Ammon's horn (tissue), 1 donor: ENCODE results near the gene WWOX.

Experiments used
- DNase-seq: peaks from one replicate; pipeline ENCODE4 v3.0.0-alpha.2; 2016; ENCODE audit warnings: low spot score

The WWOX gene

DNA sequence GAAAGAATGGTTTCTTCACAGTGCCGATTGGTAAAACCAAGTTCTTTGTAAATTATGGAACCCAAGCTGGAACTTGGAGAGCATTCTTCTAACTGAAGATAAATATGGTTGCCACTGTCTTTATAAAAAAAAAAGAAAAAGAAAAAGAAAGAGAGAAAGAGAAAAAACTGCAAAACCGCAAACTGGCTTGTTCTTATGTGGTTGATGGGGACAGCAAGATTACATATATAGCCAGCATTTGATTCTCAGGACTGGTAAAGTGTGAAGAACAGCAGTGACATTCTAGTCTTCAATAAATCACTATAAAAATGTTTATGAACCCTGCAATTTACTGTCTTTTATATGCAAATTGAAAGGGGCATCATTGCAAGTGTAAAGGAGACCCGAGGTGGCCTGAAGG, 896.0 kb downstream of the WWOX start:
- no peak for DNase-seq

DNA sequence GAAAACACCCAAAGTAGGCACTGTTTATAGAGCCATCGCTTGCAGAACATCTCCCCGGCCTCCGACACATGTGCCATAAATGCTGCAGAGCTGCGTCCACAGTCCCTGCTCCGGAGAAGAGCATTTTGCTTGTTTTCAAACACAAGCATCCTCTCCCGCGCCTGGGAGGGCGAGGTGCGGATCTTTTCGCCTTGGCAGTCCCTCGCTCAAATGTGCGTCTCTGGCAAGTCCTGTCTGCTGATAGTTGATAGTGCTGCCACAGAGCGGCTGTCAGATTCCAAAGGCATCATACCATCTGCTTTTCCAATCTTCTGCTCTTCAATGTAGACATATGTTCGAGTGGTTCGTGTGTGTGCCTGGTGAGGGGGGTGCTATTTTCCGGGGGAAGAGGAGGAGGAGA, 897.3 kb downstream of the WWOX start:
- DNase-seq: peak; percentile 56

DNA sequence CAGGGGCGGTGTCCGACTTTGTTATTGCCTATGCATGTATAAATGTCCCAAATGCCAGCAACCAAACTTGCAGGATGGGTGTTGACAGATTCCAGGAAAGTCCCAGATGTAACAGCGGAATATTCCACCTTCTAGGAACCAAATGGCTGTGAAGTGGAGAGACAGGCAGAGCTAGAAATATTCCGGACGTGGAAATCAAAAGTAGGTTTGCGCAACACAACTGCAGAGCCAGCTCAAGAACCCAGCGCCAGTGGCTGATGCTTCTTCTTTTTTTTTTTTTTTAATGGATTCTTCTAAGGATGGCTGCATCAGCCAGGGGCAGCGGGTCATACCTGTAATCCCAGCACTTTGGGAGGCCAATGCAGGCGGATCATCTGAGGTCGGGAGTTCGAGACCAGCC, 899.4 kb downstream of the WWOX start:
- DNase-seq: no peak

DNA sequence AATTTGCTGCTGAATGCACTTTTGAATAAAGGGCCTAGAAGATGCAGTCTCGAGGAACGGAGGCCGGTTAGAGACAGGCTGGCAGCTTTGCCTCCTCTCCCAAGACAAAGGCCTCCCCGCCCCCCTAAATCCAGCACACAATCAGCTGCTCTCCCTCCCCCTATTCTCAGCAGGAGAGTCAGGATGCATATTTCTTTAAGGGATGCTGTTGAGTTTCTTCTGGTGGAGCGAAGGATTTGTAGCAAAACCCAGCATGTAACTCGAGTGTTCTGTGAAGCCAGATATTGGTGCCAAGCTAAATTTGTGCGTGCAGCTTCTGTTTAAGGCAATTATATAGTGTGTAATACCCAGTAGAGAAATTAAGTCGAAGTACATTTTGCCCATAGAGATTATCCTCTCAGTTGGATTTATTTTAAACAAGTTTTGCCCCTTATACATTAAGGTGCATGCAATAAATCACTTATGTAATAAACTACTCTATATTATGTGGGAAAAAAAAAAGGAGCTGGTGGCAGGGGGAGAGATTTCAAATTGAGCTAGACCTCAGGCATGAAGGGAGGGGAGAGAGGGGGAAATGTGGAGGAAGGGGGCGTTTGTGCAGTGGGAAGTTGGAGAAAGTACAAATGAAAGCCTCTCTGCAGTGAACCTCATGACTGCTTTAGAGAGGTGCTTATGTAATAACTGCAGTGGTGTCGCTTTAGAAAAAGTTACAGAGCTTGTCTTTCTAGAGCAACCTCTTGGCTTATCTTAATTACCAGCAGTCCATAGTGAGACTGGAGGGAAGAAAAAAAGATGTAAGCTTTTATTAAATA, 901.9 kb downstream of the WWOX start:
- DNase-seq: peak; percentile 8

DNA sequence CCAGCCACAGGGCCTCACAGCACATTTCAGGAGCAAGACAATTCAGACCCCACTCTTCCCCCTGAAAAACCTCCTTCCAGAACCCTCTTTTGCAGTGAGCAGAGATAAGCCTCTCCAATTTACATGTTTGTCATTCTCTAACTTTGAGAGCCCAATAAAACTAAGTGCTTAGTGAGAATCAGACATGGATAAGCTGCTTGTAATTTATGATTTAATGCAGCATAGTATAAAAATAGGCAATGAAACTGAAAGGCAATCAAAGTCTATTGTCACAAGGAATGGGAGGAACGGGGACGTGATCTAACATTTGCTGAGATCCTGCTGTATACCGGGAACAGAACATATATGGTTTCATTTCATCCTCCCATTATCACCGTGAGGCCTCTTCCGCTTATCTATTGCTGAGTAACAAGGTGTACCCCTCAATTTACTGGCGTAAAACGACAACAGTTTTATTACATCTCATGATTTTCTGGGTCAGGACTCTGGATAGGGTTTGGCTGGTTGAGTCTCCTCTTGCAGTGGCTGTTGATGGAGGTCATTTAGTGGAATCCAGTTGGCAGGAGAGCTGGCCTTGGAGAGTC, 903.7 kb downstream of the WWOX start:
- no peak for DNase-seq

DNA sequence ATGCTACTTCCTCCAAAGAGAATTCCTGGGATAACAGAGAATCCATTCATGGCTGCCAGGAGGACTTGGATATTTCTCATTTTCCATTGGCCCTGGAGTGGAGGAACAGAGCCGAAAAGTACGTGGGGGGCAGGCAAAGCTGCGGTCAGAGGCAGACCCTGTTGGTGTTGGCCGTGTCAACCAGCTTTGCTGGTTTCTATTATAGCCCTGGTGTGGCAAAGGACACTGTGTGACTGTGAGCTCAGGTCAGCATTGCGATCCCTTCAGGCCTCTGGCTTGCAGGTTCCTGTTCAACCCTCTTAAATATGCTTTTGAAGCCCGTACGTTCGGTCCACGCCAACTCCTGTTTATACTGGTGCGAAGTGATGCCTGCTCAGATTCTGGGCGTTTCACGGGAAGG, 904.9 kb downstream of the WWOX start:
- peak; percentile 34 for DNase-seq

DNA sequence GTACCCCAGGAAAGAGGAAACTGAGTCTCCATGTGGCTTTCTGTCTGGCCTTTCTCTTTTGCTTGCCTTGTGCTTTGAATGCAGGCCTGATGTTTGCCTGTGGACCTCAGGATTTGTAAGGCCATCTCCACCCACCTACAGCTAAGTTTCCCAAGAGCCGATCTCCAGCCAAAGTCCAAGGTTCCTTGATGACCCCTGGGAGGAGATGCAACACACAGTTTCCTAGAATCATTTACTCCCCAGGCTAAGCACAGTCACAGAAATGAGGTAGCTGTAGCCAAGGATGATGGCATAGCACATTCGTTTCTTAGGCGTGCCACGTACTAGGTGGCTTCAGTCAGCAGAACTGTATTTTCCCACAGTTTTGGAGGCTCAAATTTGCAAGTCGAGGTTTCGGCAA, 905.6 kb downstream of the WWOX start:
- DNase-seq: no peak

DNA sequence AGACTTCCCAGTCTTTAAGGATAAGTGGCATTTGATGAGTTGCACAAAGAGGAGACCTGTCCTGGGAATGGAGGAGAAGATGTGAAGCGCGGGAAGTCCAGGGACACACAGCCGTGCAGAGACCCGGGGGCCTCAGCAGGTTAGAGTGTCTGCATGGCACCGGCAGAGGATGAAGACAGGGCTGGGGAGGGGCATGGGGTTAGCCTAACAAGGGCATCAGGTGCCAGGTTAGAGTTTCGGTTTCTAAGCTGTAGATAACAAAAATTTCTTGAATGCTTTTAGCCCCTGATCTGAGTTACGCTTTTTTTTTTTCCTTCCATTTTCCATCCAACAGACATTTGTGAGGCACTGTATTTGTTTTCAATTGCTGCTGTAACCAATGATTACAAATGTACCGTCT, 906.8 kb downstream of the WWOX start:
- no peak for DNase-seq

DNA sequence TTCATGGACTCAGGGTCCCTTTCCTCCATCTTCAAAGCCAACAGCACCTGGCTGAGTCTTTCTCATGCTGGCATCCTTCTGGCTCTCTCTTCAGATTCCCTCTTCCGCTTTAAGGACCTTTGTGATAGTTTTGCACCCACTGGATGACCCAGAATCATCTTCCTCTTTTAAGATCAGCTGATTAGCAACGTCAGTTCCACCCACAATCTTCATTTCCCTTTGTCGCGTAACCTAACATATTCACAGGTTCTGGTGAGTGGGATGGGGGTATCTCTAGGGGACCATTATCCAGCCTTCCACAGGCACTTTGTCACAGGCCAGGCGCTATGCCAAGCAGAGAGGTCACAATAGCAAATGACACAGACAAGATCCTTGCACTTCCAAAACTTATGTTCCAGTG, 907.3 kb downstream of the WWOX start:
- no peak for DNase-seq

DNA sequence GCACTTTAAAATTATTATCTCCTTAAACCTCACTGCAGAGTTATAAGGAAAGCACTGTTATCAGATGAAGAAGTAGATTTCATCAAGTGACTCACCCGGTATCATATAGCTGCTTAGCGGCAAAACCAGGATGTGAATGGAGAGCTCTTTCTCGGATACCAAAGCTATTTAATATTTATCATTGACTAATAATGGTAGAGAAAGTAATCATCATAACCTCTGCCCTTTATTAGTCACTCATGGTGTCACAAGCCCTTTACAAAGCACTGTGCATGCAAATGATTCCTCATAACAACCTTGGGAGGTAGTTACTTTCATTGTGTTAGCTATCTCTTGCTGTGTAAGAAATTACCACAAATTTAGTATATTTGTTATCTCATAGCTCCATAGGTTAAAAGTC, 908.2 kb downstream of the WWOX start:
- no peak for DNase-seq

DNA sequence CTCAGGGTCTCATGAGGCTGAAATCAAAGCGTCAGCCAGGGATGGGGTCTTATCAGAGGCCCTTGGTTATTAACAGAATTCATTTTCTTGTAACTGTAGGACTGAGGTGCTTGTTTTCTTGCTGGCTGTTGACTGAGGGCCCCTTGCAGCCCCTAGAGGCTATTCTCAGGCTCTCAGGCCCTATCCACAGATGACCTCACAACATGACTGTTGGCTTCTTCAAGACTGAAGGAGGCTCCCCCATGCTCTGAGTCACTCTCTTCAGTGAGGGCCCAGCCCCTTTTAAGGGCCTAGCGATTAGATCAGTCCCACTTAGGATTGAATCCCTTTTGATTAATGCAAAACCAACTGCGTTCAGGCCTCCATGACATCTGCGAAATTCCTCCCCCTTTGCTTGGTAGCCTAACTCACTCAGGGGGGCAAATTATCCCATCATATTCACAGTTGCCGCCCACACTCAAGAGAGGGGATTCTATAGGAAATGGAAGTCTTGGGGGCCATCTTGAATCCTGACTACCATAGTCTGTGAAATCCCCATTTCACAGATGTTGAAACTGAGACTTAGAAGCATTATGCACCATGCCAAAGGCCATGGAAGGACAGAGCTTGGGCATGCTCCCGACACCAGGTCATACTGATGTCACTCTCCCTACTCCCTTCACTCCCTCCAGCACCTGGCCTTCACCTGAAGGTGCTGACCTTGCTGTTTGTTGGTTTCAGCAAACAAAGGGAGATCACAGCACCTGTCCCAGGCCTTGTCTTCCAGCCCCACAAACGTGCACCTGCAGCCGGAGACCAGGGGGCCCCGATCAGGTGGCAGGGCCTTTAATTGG, 908.8 kb downstream of the WWOX start:
- no peak for DNase-seq

DNA sequence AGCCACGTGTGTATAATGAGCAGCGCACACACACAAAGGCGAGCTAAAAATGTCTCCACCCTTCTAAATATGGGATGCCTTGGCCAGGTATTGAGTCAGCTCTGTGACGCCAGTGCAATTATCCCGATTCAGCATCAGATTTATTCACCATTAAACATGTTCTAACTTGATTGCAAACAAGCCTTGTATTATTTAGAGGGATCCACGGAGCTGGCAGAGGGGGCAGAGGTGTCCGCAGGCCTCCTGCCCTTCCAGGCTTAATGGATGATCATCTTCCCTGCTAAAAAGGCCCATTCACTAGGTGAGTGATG, 909.4 kb downstream of the WWOX start:
- no peak for DNase-seq

DNA sequence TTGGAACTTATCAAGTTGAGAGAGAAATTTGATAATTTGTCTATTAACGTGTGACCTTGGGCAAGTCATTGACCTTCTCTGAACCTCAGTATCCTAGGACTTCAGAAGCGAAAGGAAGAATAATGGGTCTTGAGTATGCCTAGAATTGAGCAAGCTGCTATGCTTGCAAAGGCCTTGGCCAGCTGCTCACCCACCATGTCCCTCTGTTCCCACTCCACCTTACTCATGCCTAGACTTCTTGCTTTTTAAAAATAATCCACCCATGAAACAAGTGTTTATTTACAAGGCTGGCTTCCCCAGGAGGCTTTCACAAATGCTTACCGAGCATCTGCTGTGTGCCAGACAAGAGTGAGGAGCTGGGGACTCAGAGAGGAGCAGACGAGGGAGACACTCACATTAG, 910.4 kb downstream of the WWOX start:
- DNase-seq: no peak

DNA sequence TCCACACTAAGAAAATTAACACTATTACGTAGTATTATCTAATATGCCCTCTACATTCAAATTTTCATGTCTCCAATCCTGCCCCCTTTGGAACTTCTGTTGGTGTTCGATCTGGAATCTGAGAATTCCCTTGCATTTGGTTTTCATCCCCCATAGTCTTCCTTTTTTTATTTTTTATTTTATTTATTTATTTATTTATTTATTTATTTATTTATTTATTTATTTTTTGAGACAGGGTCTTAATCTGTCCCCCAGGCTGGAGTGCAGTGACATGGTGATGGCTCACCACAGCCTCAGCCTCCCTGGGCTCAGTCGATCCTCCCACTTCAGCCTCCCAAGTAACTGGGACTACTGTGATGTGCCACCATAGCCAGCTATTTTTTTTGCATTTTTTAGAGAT, 911.8 kb downstream of the WWOX start:
- no peak for DNase-seq

DNA sequence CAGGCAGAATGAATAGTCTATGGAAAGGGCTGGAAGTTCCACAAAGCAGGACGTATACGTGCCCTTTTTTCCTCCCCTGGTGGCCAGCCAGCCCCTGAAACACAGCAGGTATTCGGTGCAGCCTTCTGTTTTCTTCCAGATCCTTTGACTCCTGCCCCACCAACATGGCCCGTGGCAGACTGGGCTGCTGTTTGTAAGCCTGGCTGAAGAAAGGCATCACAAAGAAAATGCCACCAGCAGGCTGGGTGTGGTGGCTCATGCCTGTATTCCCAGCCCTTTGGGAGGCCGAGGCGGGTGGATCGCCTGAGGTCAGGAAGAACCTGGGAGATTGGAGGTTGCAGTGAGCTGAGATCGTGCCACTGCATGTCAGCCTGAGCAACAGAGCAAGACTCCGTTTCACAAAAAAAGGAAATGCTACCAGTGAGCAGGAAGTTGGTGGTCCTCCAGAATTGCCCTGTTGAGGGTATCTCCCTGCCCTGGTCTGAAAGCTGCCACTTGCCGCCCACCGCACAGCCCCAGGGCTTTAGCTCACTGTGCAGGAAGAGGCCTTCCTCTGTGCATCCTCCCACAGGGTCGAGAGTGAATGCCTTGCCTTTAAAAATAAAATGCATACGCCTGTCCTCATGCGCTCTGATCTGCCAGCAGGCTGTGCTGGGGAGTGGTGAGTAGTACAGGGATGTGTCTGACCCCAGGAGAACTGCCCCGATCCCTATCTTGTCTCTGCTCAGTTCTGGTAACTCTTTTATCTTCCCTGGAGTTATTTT, 913.4 kb downstream of the WWOX start:
- DNase-seq: no peak

DNA sequence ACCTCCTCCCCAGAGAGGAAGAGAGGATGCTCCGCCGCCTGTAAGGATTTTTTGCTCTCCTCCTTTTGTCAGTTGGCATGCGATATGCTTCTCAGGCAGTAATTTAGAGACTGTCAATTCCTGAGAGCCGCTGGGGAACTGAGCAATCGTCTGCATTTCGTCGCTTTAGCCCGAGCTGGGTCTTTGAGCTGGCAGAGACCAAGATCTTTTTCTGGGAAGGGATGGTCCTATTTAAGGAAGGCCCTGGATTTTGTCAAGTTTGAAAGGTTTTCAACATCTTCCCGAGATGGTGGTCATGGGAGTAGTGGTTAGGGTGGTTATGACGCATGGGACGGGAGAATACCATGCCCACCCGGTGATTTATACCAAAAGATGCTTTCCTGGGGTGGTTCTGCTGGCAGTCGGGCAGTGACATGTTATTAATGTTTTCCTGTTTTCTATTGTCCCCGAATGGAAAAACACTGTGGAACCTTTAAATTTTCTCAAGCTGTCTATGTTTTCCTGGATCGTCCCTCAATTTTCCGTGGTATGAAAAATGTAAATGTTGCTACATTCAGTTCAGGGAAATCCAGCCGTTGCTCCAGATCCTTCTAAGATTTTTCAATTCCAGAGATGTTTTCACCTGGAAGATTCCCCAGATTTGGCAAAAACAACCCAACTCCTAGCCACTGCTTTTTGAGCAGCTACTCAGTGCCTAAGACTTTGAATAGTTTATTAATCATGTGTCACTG, 914.6 kb downstream of the WWOX start:
- no peak for DNase-seq

DNA sequence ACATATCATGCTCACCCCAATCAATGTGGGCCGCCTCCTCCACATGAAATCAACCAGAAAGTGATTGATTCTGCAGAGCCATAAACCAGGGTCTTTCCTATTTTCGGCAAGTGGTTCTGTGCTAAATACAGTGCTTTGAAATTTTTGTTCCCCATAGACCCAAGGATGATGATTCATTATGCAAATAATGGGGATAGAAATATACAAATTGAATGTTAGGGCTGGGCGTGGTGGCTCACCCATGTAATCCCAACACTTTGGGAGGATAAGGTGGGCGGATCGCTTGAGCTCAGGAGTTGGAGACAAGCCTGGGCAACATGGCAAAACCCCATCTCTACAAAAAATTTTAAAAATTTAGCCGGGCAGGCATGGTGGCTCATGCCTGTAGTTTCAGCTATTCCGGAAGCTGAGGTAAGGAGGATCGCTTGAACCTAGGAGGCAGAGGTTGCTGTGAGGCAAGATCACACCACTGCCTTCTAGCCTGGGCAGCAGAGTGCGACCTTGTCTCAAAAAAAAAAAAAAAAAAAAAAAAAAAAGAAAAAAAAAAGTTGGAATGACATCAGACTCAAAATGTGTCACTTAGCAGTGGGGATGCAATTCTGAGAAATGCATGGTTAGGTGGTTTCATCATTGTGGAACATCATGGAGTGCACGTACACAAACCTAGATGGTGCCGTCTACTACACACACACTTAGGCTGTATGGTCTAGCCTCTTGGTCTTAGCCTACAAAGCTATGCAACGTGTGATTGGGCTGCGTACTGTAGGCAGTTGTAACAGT, 919.4 kb downstream of the WWOX start:
- no peak for DNase-seq

DNA sequence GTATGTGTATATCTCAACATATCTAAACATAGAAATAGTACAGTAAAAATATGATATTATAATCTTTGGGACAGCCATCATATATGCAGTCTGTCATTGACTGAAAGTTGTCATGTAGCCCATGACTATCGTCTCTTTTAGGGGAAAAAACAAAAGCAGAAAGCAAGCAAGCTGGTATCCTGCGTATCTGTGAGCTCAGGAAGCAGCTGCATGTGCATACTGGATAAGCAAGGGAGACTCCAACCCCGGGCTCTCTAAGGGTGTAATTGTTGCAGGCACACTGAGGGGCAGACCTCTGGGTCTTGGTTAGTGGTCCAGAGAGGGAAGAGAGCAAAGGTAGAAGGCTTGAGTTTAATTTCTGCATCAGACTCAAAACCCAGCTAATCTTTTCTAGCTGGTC, 920.0 kb downstream of the WWOX start:
- no peak for DNase-seq

DNA sequence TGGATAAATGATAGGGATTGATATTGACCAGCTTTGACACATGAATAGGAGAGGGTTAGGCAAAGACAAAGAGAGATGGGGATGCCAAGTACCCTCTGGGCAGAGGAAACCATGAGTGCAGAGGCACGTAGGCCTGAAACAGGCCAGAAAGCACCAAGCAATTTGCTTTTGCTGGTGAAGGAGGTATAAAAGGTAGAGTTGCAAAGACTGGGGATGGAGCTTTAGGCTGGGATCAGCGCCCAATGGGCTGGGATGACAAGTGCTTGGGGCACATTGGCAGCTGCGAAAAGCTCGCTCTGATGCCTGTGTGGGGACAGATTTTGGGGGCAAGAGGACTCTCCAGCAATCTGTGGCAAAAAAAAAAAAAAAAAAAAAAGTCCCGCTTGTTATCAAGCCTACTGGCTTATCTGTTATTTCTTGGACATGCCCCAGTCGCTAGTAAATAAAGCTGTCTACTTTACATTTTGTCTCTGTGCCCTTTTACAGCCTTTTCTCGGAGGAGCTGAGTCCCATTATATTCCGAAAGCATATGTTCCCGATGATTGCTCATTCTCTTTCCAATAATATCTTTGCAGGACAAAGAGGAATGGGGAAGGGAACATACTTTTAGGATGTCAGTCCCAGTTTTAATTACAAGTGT, 922.7 kb downstream of the WWOX start:
- DNase-seq: no peak

DNA sequence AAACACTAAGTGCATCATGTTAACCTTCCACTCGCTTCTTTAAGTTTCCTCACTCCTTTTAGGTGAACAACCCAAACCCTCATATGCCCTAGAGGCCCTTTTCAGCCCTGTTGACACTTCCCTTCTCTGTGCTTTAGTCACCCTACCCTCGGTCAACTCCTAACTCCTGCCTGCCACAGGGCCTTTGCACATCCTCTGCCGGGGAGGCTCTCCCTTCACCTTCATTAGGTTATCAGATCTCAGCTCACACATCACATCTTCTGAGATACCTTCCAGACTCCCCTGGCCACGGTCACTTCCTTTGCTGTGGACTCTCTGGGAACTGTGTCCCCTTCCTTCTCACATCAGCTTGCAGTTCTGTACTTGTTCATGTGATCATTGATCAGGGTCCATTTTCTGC, 926.7 kb downstream of the WWOX start:
- DNase-seq: no peak

DNA sequence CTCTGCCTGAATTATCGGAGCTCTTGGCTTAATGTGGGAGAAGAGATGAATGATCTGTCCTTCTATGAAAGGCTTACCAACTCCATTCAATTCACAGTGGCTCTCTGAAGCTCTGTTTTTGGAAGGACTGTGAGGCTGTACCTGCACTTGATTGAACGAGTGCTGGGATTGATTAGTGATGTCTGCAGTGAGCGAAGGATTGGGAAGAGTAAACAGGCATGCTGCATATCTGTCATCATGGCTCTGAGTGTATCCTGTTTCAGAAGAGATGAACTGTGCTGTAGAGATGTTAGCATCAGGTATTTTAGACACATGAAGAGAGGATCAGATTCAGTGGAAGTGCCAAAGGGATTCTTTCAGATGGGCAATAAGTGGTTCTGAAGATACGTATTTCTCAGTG, 937.1 kb downstream of the WWOX start:
- DNase-seq: no peak
